ENCODE data around the gene ARAP1. TPM values are rescaled to one million over a fixed set of nuclear protein-coding genes. Genes with fewer than 3 reads are reported as not detected.

Gene ARAP1
- total RNA-seq, 6 experiments from 2014 or later, result 32.9 to 76.7 (median 41.2) TPM

GRCh38 chr11:72751116-72752087 is 806 bp downstream of the ARAP1 start:
- peaks cover 0 to 31% (median 6%) of the 10 kb centered on the region in 4 donors for H3K4me1 ChIP-seq
- ATAC-seq, result no peak

GRCh38 chr11:72750556-72751115 is 1.6 kb downstream of the ARAP1 start:
- Histone ChIP-seq H3K4me3 (no peak overlapping the region), H3K9me3 (no peaks in the 10 kb centered on the region), H3K27me3 (no peaks in the 10 kb centered on the region), H3K4me1 (peaks cover 0 to 31% (median 6%) of the 10 kb centered on the region in 4 donors), H3K36me3 (peaks cover 0 to 13% (median 7%) of the 10 kb centered on the region in 4 donors), H3K27ac (no peak overlapping the region)
- DNase-seq, result no peak
- WGBS (ENCODE audit: insufficient coverage, low coverage, low lambda C conversion rate, missing lambda C conversion rate), result no CpG with 5 or more reads among the region's 2 CpGs
- ATAC-seq, result no peak
- TF ChIP-seq POLR2A (IDR thresholded peaks at IDR 0.05) (no peak), CTCF (IDR thresholded peaks at IDR 0.05) (no peak)
- intact Hi-C loops (cut with DNase I), result no loop called here

More at GRCh38 chr11:72751116-72752087, 806 bp downstream of the ARAP1 start:
- no peak for TF ChIP-seq POLR2A (IDR thresholded peaks at IDR 0.05)
- TF ChIP-seq CTCF (IDR thresholded peaks at IDR 0.05), result no peak
- Histone ChIP-seq H3K4me3 (peak overlapping the region; percentile 57 to 62 (median 62)), H3K36me3 (peaks cover 0 to 21% (median 10%) of the 10 kb centered on the region in 4 donors), H3K27me3 (no peaks in the 10 kb centered on the region), H3K9me3 (no peaks in the 10 kb centered on the region), H3K27ac (peak overlapping the region; percentile 18 to 30 (median 21))
- WGBS (ENCODE audit: insufficient coverage, low coverage, low lambda C conversion rate, missing lambda C conversion rate), result 54% methylated on average over 4 of the region's 19 CpGs
- intact Hi-C loops (cut with DNase I), result no loop called here
- no peak for DNase-seq

- Histone ChIP-seq H3K27me3 (no peaks in the 10 kb centered on the region), H3K4me1 (peaks cover 0 to 31% (median 6%) of the 10 kb centered on the region in 4 donors), H3K9me3 (no peaks in the 10 kb centered on the region), H3K4me3 (no peak overlapping the region), H3K27ac (no peak overlapping the region), H3K36me3 (peaks cover 0 to 11% (median 5%) of the 10 kb centered on the region in 4 donors)
- no peak for TF ChIP-seq POLR2A (IDR thresholded peaks at IDR 0.05)
- no peak for TF ChIP-seq CTCF (IDR thresholded peaks at IDR 0.05)
- ATAC-seq, result no peak
- intact Hi-C loops (cut with DNase I), result no loop called here
- WGBS (ENCODE audit: insufficient coverage, low coverage, low lambda C conversion rate, missing lambda C conversion rate), result 42% methylated on average over 5 of the region's 9 CpGs
- no peak for DNase-seq
These were observed 2.1 kb downstream of the ARAP1 start for GRCh38 chr11:72750086-72750485.

- no peak overlapping the region for H3K27ac ChIP-seq
- no peaks in the 10 kb centered on the region for H3K9me3 ChIP-seq
- ATAC-seq (no peak), DNase-seq (no peak)
- TF ChIP-seq POLR2A (IDR thresholded peaks at IDR 0.05) (no peak), CTCF (IDR thresholded peaks at IDR 0.05) (no peak)
- no peak overlapping the region for H3K4me3 ChIP-seq
- intact Hi-C loops (cut with DNase I), result no loop called here
- WGBS (ENCODE audit: insufficient coverage, low coverage, low lambda C conversion rate, missing lambda C conversion rate), result 92% methylated on average over 2 of the region's 6 CpGs
- no peaks in the 10 kb centered on the region for H3K27me3 ChIP-seq
- H3K36me3 ChIP-seq, result no peaks in the 10 kb centered on the region
- peaks cover 0 to 20% (median 2%) of the 10 kb centered on the region in 4 donors for H3K4me1 ChIP-seq
These were observed 4.8 kb downstream of the ARAP1 start for GRCh38 chr11:72747289-72747855.
